GM18873 (cell line): ENCODE measurements around the gene ATG7.
"Not testable (repeated sequence)": the region's sequence is repeated elsewhere in the genome, so short reads cannot be mapped to it uniquely, and the experiment has no call there.

Experiments
- ATAC-seq: cut with Tn5 transposase; IDR thresholded peaks from one replicate; pipeline ENCODE4 v1.9.1; 2021; ENCODE audit warnings: mild to moderate bottlenecking, moderate library complexity, moderate number of reproducible peaks; ENCODE audit not compliant: unreplicated experiment, low FRiP score

ATG7 gene

DNA sequence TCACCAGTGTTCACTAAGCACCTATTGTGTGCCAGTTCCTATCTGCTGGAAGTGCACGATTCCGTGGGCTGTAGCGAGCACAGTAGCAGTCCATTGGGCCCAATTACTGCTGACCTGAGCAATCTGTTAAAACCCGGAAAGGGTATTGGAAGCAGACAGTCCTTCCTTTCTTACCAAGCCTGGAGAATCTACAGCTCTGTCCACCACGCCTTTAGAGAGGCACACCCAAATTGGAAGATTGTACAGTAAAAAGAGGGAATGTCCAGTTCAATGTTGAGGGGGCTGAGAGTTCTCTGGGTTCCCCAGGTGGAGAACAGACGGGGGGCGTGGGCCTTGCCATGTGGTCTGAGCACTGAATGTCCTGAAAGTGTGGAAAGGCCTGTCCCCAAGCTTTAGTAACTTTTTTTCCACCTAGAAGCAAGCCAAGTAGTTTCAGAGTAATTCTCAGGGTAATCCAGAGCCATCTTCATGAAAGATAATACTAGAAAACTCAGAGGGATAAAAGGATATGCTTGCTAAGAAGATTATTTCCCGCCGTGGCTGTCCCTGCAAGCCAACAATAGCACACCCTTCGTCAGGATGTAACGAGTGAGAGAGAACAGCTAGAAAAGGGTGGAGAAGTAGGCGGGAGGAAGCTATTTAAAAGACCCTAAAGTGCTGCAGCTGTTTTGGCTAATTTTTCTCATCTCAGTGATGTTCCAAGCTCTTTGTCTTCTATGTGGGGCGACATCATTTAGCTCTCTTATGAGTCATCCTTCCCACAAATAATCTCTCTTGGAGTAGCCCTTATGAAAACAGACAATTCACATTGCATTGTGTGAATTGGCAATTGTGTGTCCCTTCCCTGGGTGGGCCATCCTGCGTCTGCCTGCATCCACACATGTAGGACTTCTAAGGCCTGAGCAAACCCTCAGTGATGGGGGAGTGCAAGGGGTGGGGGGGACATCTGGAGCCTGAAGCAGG lies 181.0 kb downstream of the ATG7 start:
- no peak for ATAC-seq

DNA sequence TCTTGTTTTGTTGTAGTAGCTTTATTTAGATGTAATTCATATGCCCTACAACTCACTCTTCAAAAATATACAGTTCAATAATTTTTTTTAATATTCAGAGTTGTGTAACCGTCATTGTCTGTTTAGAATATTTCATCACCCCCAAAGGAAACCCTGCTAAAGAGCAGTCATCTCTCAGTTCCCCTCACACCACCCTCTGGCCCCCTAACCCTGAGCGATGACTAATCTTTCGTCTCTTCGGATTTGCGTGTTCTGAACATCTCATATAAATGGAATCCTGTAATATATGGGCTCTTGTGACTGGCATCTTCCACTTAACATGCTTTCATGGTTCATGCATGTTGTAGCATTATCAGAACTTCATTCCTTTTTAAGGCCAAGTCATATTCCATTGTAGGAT lies 183.8 kb downstream of the ATG7 start:
- no peak for ATAC-seq

DNA sequence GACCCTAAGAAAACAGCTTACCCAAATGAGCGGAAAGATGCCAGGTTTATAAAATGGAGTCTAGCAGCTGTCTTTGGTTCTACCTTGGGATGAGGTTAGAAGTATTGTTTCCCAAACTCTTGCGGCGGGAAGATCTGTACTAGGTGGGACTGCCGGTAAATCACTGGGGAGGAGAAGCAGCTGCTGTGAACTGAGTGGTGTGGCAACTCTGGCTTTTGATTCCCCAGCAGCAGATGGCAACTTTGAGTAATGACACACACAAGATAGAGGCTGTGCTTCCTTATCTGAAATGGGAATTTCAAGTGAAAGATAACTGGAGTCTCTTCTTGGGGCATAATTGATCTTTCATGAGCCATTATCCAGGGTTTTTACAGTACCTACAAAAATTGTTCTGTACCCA lies 184.9 kb downstream of the ATG7 start:
- no peak for ATAC-seq

DNA sequence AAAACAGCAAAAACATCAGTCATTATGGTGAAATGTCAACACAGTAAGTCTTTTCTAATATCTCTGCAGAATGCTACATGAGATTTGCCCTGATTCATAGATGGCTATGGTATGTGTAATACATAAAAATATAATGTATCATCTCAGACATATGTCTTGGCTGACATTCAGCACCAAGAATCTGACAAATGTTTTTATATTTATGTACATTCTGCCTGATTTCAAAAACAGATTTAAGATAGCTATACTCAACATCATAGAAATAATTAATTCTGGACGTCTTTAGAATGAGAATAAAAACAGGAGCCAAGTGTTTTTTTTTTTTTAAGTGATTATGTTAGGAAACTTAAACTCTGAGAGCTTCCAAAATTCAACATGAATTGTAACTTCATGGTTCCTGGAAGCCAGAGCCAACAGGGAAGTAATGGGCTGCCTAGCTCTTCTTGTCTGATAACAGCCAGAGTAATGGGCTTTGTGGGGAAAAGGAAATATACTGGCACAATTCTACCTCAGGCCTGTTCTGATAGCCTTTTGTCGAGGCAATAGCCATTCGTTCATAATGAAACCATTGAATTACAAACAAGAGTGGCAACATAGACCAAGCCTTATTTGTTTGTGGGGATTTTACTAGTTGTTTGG lies 187.1 kb downstream of the ATG7 start:
- no peak for ATAC-seq

DNA sequence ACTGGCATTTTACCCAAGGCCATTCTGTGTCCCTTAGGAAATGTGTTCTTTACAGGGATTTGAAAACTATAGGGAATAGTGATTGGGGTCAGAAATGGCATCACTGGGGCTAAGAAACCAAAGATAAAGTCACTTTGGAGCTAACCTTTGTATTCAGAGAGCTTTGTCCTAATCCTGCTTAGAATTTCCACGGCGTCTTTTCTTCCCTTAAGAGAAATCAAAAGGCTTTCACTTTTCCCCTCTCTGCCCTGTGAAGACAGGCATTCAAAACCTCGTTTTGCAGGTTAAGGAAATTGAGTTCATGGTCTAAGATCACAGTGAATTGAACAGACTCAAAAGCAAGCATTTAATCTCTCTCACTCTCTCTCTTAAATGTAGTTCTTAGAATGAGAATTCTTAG lies 189.0 kb downstream of the ATG7 start:
- ATAC-seq: no peak

DNA sequence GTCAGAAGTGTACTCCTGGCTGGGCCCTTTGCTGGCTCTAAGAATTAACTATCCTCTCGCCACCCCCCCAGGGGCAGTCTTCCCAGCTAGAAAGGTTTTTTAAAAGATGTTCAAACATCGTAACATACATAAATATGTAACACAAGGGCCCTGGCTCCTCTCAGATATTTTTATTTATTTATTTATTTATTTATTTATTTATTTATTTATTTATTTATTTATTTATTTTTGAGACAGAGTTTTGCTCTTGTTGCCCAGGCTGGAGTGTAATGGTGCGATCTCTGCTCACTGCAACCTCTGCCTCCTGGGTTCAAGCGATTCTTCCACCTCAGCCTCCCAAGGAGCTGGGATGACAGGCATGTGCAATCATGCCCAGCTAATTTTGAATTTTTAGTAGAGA lies 190.5 kb downstream of the ATG7 start:
- ATAC-seq: not testable (repeated sequence)

DNA sequence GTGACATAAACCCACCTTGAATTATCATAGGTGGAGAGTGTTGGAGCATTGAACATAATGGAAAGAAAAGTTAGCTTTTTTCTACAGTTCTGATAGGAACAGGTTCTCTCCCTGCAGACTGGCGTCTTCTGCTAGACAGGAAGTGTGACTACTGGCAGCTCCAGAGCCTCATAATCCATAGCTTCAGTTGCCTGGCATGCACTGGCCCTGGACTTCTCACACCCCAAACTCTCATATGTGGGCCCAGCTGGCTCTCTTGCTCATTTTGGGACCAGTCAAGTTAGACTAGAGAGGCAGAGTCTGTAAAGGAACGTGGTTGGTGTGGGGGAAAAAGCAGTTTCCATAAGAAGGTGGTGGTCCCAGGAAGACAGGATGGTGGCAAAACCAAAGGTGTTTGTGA lies 191.4 kb downstream of the ATG7 start:
- ATAC-seq: no peak

DNA sequence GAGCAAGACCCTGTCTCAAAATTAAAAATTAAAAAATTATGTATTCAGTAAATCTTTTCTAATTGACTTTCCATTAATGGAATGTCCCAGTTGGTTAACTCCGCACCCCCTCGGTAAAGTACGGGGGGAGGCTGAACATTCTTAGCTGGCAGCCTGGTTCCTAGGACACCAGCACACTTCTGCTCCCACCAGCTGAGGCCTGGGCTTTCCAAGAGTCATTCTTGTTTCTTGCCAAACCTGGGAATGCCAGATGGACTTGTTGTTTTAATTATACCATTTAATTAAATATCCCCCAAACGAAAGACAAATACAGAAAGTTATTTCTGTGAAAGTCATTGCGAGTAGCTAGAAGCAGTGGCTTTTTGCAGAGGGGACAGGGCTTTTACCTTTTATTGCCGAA lies 192.2 kb downstream of the ATG7 start:
- no peak for ATAC-seq

DNA sequence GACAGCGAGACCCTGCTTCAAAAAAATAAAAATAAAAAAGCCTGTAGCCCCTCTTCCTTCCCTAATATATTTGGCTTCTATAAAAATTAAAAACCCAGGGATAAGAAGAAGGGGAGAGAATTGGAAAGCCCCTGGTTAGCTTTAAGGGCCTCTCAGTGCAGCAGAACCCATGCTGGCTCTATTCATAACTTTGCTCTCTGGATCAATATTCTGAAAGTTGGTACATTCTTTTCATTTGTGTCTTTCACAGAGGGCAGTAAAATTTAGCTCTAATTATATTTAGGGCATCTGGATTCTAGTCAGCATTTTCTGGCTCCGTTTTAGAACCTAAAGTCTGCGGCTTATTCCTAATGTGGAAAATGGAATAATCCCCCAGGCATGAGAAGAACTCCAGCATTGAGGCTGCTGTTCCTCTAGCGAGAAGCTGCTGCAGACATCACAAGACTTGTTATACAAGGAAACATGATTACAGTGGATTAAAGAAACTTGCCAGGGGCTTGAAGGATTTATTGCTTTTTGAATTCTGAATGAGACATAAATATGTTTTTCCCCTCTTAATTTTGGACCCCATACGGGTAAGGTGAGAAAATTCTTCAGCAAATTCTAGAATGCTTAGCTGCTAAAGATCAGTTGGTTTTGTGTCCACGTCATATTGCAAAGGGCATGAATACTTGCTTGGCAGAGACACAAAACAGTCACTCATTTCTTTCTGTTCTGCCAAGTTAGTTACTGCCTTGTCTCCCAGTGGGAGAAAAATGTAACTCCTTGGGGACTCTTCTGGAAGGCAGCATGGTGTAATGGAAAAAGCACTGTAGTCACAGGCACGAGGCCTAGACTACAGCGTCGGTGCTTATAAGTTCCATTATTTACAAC lies 193.8 kb downstream of the ATG7 start:
- ATAC-seq: no peak

DNA sequence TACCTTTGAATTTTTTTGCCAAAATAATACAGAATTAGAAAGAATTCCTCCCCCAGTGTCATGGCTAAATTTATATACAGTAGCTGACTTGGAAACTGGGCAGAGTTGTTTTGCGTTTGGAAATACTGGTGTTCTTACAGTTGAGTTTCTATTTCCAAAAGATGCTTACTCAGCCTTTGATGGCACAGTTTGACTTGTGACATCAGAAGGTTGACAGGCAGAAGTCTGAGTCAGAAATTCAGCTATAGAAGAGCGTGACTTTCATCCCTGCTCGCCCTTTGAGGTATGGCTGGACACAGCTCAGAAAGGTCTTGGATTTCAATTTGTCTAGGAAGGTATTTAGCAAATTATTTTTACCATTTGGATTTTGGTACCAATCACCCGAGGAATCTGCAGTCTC lies 195.7 kb downstream of the ATG7 start:
- no peak for ATAC-seq

DNA sequence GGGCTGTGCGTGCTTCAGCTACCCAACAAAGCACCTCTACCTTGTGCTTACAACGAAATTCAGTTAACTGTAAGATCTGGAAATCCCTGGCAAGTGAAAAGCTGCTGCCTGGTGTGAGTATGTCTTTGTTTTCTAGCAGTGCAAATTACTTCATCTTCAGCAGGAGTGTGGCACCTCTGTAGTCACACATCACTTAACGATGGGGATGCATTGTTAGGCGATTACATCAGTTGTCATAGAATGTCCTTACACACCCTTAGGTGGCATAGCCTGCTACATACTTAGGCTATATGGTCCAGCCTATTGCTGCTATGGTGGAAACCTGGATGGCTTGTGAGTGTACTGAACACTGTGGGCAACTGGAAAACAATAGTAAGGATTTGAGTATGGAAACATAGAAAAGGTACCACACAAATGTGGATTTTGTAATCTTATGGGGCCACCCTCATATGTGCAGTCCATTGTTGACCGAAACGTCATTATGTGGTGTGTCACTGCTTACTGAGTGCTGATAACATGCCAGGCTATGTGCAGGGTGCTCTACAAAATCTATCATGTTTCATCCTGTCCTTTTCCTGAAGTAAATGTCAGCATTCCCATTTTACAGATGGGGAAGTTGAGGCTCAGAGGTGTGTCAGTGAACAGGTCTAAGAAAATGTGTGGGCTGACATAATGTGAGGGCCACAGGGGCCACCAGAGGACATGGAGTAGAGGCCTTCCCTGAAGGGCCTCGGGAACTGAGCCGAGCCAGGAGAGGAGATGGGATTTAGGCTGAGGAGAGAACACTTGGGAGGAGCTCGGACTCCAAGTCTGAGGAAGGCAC lies 198.0 kb downstream of the ATG7 start:
- no peak for ATAC-seq

DNA sequence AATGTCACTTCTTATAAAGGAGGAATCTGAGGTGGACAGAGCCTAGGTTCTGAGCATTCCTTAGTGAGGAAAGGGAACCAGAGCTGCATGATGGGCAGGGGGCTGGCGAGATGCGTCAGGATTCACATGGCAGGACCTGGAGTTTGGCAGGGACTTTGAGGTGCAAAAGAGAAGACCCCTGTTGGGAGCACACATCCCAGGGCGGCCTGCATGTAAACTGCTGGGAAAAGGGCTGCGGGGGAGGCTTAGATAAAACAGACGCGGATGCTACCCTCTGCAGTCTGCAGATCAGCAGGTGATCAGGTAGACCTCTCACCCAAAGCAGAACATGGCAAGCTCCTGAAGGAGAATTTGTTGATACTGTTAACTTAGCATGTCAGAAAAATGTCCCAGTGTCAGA lies 203.1 kb downstream of the ATG7 start:
- no peak for ATAC-seq

DNA sequence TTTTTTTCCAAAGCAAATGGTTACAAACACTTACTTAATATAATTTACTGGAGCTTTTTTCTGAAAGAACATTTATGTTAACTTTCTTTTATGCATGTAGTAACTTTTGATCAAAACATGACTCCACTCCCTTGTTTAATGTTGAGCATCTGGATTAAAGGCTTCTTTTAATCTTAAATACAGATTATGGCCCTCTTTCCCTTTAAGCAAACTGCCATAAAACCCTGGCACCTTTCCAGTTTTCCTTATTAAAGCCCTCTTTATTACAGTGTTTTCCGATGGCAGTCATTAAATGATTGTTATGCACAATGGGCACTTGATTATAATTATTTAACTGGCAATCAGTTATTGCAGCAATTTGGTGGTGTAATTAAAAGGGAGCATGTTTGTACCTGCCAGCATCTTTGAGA lies 204.5 kb downstream of the ATG7 start:
- ATAC-seq: no peak

DNA sequence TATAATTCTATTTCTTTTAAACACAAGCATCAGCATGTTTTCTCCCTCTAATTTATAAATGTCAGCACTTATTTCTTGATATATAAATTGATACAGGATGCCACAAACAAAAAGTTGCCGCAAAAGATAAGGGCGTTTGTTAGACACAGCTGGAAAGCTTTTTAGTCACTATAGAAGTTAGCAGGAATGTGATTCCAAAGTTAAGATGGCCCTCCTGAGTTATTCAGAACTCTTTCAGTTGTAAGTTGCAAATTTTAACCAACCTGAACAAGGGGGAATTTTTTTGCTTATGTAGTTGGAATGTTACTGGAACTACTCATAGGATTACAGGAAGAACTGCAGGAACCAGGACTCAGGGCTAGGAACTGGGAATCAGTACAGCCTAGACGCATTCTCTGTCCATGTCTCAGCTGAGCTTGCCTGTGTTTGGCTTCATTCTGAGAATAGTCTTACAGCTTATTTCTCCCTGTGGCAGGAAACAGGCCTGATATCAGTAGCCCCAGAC lies 205.3 kb downstream of the ATG7 start:
- no peak for ATAC-seq

DNA sequence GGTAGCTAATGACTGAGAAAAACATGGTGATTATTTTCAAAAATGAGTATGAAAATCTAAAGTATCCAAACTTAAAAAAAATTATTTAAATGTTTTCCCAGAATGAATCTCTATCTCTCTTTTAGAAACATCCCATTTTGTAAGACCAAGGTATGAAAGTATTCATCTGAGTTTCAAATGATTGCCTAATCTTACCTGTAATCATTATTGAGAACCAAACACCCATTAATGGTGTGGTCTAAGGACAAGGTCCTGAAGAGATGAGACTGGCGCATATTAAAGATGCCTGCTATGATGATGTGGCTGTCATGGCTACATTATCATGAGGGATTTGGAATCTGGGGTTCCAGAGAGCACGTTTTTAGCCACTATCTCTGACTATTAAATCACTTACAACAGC lies 206.0 kb downstream of the ATG7 start:
- ATAC-seq: no peak

DNA sequence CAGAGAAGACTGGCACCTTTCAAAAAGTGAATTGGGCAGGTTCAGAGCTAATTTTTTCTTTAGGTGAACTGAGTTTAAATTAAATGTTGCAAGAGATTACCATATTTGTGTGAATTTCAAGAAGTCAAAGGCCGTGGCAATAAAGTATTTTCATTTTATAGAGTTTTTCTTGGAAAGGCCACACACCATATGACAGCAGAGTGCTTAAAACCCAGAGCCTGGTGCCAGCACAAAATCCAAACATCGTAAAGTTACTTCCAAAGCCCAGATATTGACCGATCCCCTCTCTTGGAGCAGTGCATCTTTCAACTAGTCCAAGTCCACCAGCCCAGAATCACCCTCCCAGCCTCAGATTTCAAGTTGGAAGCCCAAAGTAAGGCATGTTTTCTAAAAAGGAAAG lies 207.0 kb downstream of the ATG7 start:
- no peak for ATAC-seq

DNA sequence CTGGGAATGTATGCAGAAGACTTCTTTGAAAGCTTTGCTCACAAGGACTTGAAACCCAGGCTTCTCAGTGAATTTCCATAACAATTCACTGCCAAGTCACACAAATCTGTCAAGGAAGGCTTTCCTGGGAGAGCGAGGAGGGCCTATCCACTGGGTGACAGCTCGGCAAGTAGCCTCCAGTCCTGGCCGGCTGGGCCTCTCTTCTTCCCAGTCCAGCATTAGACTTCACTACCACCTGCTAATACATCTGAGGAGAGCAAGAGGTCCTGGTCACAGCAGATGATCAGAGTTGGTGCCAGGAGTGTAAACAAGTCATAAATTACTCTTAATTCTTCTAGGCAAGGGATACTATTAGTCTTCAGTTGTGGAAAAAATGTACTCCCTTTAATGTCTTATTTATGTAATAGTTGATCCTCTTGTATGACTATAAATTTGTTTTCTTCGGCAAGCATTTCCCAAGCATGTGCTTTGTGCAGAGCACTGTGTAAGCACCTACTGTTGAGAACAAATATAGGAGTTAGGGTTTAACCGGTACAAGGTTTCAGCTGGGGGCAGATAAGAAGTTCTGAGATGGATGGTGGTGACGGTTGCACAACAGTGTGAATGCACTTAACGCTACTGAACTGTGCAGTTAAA lies 208.6 kb downstream of the ATG7 start:
- ATAC-seq: no peak

DNA sequence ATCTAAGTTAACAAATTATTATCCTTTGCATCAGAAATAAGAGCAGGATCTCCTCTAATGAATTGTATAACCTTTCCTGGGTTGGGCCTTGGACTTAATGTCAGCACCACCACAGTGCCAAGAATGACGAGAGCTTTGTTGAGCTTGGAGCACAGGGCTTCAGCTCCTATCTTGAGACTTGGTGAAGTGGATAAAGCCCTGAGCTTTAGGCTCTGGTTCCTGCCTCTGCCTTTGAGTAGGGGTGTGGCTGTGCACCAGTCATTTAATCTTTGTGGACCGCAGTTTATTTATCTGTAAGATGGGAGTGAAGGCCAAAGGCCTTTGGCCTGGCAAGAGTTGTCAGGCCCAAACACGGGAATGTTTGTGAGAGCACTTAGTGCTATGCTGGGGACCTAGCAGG lies 209.4 kb downstream of the ATG7 start:
- ATAC-seq: no peak

DNA sequence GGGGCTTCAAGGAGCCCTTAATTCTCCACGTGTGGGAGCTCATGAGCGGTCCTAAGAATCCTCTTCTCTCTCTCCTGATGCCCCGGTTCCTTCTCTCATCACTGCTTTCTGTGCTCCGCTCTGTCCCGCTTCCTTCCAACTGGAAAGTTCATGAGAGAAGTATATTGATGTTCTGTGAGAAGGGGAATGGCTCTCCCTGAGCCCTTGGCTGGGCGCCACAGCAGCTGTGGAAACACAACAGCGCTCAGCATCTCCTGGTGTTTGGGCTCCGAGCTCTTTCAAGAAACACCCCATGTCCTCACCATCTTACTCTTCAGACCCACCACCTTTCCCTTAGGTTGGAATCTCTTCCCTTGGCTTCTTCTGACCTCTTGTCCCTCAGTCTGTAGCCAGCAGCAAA lies 209.8 kb downstream of the ATG7 start:
- no peak for ATAC-seq
